GM10266 (cell line): ENCODE measurements around the gene GHR.

Source experiments
- DNase-seq: peaks from one replicate; pipeline ENCODE4 v3.0.0; 2012; ENCODE audit errors: extremely low spot score
- CTCF ChIP-seq: IDR thresholded peaks from 2 replicates; pipeline ENCODE4 v1.5.1; 2012; ENCODE audit warnings: mild to moderate bottlenecking, low read depth; ENCODE audit not compliant: control insufficient read depth, insufficient read depth; ENCODE audit errors: missing control alignments

GHR gene

DNA sequence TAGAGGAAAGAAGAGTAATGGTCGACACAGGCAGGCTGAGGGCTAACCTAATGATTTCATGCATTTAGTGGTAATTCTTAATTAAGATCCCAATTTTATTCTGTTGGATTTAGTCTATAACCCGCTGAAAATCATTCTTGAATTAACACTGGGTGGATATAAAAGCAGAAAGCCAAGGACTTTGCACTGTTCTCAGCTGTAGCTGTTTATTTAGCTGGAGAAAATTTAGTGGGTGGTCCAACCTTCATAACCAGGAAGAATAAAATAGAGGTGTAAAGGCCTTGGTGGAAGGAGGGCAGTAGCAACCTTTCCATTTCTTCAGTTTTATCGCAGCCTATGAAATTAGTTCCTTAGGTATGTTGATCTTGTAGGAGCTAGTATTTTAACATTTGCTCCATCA lies 92.3 kb downstream of the GHR start:
- DNase-seq = no peak
- no peak for TF ChIP-seq CTCF

- DNase-seq = no peak
- no peak for TF ChIP-seq CTCF
Observed at GRCh38 chr5:42516282-42517042, 93.2 kb downstream of the GHR start.

DNA sequence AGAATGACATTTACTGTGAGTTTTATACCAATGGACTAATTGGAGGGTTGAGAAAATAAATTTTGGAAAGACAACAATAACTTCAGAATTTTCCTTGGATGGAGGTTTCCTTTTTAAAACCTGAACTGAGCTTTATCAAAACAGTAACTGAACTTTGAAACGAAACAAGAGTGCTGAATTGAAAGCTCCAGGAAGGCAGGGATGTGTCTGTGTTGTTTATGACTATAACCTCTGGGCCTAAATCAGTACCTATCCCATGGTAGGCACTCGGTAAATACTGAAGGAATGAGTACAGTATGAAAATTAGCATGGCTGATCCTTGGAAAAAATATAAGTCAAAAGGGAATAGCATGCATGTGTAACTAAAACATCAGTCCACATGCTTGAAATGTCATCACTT lies 93.9 kb downstream of the GHR start:
- TF ChIP-seq CTCF = no peak
- no peak for DNase-seq

DNA sequence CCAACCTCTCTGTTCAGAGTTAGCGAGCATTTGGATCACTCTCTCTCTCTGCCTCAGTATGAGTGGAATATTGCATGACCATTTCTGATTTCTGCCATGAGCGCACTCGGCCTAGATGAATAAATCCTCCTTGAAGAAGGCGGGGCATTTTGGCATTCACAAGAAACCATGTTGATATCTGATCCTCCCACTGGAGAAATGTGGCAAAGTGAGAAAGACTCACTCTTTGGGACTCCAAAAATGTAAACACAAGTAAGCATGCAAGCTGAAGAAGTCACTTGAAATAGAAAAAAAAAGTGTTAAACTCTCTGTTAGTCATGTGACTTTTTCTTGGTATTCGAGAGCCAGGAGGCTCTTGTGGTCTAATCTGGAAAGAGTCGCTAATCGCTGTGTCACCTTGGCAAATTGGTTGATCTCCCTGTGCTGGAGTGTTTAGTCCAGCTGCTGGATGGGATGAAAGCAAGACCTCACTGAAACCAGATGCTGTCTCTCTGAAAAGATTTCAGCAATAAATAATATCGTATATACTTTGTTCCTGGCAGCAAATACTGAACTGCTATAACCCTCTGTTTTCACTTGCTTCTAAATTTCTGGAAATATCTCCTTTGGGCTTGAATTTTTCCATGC lies 95.5 kb downstream of the GHR start:
- TF ChIP-seq CTCF = no peak
- no peak for DNase-seq

DNA sequence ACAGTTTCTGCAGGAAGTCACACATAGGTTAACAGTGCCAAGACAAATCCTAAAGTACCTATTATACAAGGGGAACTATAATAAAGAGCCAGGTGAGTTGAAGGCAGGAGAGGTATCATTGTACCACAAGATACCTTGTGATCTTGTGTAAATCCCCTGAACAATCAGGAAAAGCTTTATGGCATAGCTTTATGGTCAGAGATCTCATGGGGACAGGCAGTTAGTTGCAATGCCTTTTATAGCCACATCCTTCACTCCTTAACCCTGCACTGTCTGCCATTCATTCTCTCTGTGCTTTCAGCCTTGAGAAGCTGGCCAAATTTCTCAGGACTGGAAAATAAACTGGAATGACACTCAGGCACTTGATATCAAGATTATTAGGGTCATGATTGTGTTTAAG lies 97.0 kb downstream of the GHR start:
- DNase-seq = no peak

DNA sequence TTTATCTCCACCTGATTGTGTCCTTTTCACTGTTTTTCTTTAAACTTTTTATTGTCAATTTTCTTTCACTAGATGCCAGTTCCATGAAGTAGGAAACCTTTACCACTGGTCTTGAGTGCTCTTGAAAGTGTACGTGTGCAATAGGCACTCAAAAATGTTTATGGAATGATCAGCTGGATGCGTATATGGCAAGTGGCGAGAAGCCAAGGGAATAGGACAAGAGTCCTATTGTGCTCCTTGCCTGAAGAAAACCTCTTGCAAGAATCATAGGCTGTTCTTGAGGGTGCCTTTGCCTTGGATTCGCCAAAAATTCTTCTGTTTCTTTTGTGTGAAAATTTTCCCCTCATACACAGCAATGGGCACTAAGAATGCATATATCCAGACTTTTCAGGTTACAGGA lies 97.7 kb downstream of the GHR start:
- TF ChIP-seq CTCF = no peak
- DNase-seq = no peak

More for the DNA sequence above, 97.0 kb downstream of the GHR start:
- TF ChIP-seq CTCF = no peak

GRCh38 chr5:42521406-42521805 lies 98.2 kb downstream of the GHR start:
- TF ChIP-seq CTCF = no peak
- DNase-seq = no peak
